Measurements from ENCODE around the gene RXRB.

DNA sequence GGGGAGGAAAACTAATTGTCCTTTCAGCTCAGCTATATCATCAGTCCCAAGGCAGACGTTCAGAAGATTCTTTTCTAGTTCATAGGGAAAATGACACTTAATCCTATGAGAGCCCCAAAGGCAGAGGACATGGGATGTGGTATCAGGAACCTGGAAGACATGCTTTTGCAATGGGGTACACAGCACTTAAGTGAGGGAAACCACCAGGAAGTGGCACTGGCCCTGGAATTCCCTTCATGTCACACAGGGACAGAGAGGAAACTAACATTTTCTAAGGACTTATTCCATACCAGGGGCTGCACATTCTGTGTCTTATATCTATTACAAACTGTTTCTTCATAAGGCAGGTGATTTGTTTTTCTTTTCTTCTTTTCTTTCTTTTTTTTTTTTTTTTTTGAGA, 43.0 kb upstream of the RXRB start:
- TF ChIP-seq, protein P1, sequence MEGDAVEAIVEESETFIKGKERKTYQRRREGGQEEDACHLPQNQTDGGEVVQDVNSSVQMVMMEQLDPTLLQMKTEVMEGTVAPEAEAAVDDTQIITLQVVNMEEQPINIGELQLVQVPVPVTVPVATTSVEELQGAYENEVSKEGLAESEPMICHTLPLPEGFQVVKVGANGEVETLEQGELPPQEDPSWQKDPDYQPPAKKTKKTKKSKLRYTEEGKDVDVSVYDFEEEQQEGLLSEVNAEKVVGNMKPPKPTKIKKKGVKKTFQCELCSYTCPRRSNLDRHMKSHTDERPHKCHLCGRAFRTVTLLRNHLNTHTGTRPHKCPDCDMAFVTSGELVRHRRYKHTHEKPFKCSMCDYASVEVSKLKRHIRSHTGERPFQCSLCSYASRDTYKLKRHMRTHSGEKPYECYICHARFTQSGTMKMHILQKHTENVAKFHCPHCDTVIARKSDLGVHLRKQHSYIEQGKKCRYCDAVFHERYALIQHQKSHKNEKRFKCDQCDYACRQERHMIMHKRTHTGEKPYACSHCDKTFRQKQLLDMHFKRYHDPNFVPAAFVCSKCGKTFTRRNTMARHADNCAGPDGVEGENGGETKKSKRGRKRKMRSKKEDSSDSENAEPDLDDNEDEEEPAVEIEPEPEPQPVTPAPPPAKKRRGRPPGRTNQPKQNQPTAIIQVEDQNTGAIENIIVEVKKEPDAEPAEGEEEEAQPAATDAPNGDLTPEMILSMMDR (IDR thresholded peaks at IDR 0.05; ENCODE audit: low read length), result no peak
- no peak for TF ChIP-seq EZH2 (IDR thresholded peaks at IDR 0.05; ENCODE audit: borderline replicate concordance, low read length)
